ENCODE data around the gene OLFML1.

The OLFML1 gene
- total RNA-seq = 0 to 0.19 (median 0) reads per million in 3 experiments

- DNase-seq = no peak
Measured at GRCh38 chr11:7485186-7486097, at the start of gene OLFML1. TSS of gene OLFML1 (plus strand) at chr11:7485506. CDS start at chr11:7485876, 370 bp downstream.

- DNase-seq = no peak
Measured at GRCh38 chr11:7436146-7436545, 49.2 kb upstream of the OLFML1 start.

GRCh38 chr11:7436657-7437056 is 48.6 kb upstream of the OLFML1 start:
- DNase-seq = no peak

- no peak for DNase-seq
Measured at GRCh38 chr11:7437696-7438095, 47.6 kb upstream of the OLFML1 start.

GRCh38 chr11:7439746-7440320 is 45.5 kb upstream of the OLFML1 start:
- DNase-seq = no peak

GRCh38 chr11:7442588-7443215 is 42.6 kb upstream of the OLFML1 start:
- peak; percentile 41 for DNase-seq

GRCh38 chr11:7444091-7444981 is 41.0 kb upstream of the OLFML1 start:
- DNase-seq = no peak

- DNase-seq = no peak
Measured at GRCh38 chr11:7445564-7445963, 39.7 kb upstream of the OLFML1 start.

GRCh38 chr11:7448201-7448600 is 37.1 kb upstream of the OLFML1 start:
- DNase-seq = no peak

GRCh38 chr11:7449211-7449840 is 36.0 kb upstream of the OLFML1 start:
- no peak for DNase-seq

GRCh38 chr11:7449841-7450214 is 35.5 kb upstream of the OLFML1 start:
- DNase-seq = no peak

- DNase-seq = no peak
Measured at GRCh38 chr11:7450836-7451235, 34.5 kb upstream of the OLFML1 start.

GRCh38 chr11:7451520-7451919 is 33.8 kb upstream of the OLFML1 start:
- DNase-seq = no peak

- DNase-seq = no peak
Measured at GRCh38 chr11:7451952-7452494, 33.3 kb upstream of the OLFML1 start.

- DNase-seq = no peak
Measured at GRCh38 chr11:7454854-7455253, 30.5 kb upstream of the OLFML1 start.

- DNase-seq = no peak
Measured at GRCh38 chr11:7457211-7457610, 28.1 kb upstream of the OLFML1 start.

- DNase-seq = no peak
Measured at GRCh38 chr11:7462706-7463105, 22.6 kb upstream of the OLFML1 start.

- DNase-seq = no peak
Measured at GRCh38 chr11:7467652-7468051, 17.7 kb upstream of the OLFML1 start.

GRCh38 chr11:7469351-7469865 is 15.9 kb upstream of the OLFML1 start:
- no peak for DNase-seq

GRCh38 chr11:7471071-7471470 is 14.2 kb upstream of the OLFML1 start:
- DNase-seq = no peak

GRCh38 chr11:7473717-7474116 is 11.6 kb upstream of the OLFML1 start:
- DNase-seq = no peak

- DNase-seq = no peak
Measured at GRCh38 chr11:7480113-7480512, 5.2 kb upstream of the OLFML1 start.

Data from central memory CD4-positive, alpha-beta T cell (primary cell).